Testis (tissue), 5 donors: Measurements from ENCODE around the gene ANO6. TPM values are rescaled to one million over a fixed set of nuclear protein-coding genes. Genes with fewer than 3 reads are reported as not detected.
"Not testable (repeated sequence)": the region's sequence is repeated elsewhere in the genome, so short reads cannot be mapped to it uniquely, and the experiment has no call there.

Experiments
- DNase-seq: peaks from one replicate; pipeline ENCODE4 v3.0.0-alpha.2; 2019
- H3K27ac ChIP-seq, 2 donors: fragments of 200-600 bp; sonication (generic); one replicate each; pipeline ENCODE4 v1.5.1; 2019
- H3K27me3 ChIP-seq: fragments of 200-600 bp; sonication (generic); one replicate; pipeline ENCODE4 v1.5.1; 2019
- H3K36me3 ChIP-seq: fragments of 200-600 bp; sonication (generic); one replicate; pipeline ENCODE4 v1.5.1; 2017; ENCODE audit warnings: low read depth; ENCODE audit errors: missing control alignments
- H3K4me1 ChIP-seq: fragments of 200-600 bp; sonication (generic); one replicate; pipeline ENCODE4 v1.5.1; 2019
- H3K4me3 ChIP-seq, 2 donors: fragments of 200-600 bp; sonication (generic); one replicate each; pipeline ENCODE4 v1.5.1; 2017 to 2019
- H3K9me3 ChIP-seq: fragments of 200-600 bp; sonication (generic); one replicate; pipeline ENCODE4 v1.5.1; 2017
- CTCF ChIP-seq, 3 experiments: fragments of 450-650 bp in 2 of 3; fragments of 200-600 bp in 1 of 3; sonication (generic) in 1 of 3; IDR thresholded peaks; one replicate each; pipeline ENCODE4 v1.5.1; 2016 to 2019; ENCODE audit warnings: antibody characterized with exemption in 3 of 3, mild to moderate bottlenecking in 2 of 3, moderate library complexity in 1 of 3
- POLR2A ChIP-seq: fragments of 450-650 bp; IDR thresholded peaks from one replicate; pipeline ENCODE4 v1.6.1; 2017; ENCODE audit warnings: antibody characterized with exemption, mild to moderate bottlenecking, moderate library complexity
- WGBS, 2 donors: methylation state at CpG; one replicate each; pipeline ENCODE4 v1.1.5; 2018; 5-methylcytosine and 5-hydroxymethylcytosine counted together
- intact Hi-C: fragments of 100-400 bp; cut with DNase I; formaldehyde crosslinking; loops from one replicate; pipeline ENCODE4 v1.15.1; 2023; ENCODE audit warnings: low total_unique reads
- long read RNA-seq, 2 donors: transcript quantifications; one replicate each; lab custom pipeline, GENCODE V29; 2026
- polyA plus RNA-seq: library from polyadenylated mRNA; stranded (reverse); fragments of 350-450 nt; fragmentation: Illumina TruSeq; extraction: RNeasy Lipid Tissue Mini Kit (QIAGEN cat#74804); gene quantifications from one replicate; pipeline ENCODE4 v1.2.3, GENCODE V29; 2014; ENCODE audit warnings: low read depth, low replicate concordance; ENCODE audit not compliant: insufficient read depth
- total RNA-seq, 2 donors: library from RNA; depleted of rRNA; stranded (reverse); fragments of >200 nt; gene quantifications; one replicate each; pipeline ENCODE4 v1.2.3, GENCODE V29; 2016

The ANO6 gene
- total RNA-seq, result 10 to 100 TPM; 58.0 to 75.7 TPM
- 33.1 TPM for polyA plus RNA-seq
- long read RNA-seq, donor 1, full-length matches to known transcripts, result 6 of 11 reads
- long read RNA-seq, donor 1, partial matches to known transcripts, result 5 of 11 reads
- long read RNA-seq, donor 1, other reads (novel, unspliced or antisense), result 0 of 11 reads
- long read RNA-seq, donor 2, full-length matches to known transcripts, result 5 of 5 reads
- long read RNA-seq, donor 2, partial matches to known transcripts, result 0 of 5 reads
- long read RNA-seq, donor 2, other reads (novel, unspliced or antisense), result 0 of 5 reads

- peaks cover 24% of the 10 kb centered on the region for H3K4me1 ChIP-seq
- no peaks in the 10 kb centered on the region for H3K27me3 ChIP-seq
- H3K36me3 ChIP-seq, result no peaks in the 10 kb centered on the region
- peak within 1 kb of the TSS; percentile 95 to 97 for H3K27ac ChIP-seq
- no peaks in the 10 kb centered on the region for H3K9me3 ChIP-seq
- no peak for TF ChIP-seq CTCF (IDR thresholded peaks at IDR 0.05)
- TF ChIP-seq POLR2A, result no peak
- intact Hi-C loops, result no loop called here
- 0% methylated on average over 43 to 62 of the region's 62 CpGs for WGBS, 2 donors
- peak; percentile 95 for DNase-seq
- peak within 1 kb of the TSS; percentile 77 to 96 for H3K4me3 ChIP-seq
These were observed at the start of gene ANO6 for GRCh38 chr12:45215419-45216229. ANO6 (plus strand) TSS chr12:45216095; CDS start chr12:45216322, 227 bp downstream.

- DNase-seq, result no peak
- WGBS, 2 donors, result 94 to 96% methylated on average over 2 of the region's 2 CpGs
- intact Hi-C loops, result no loop called here
- H3K4me1 ChIP-seq, result peaks cover 3% of the 10 kb centered on the region
- no peaks in the 10 kb centered on the region for H3K9me3 ChIP-seq
- no peaks in the 10 kb centered on the region for H3K36me3 ChIP-seq
- H3K4me3 ChIP-seq, result no peak overlapping the region
- H3K27me3 ChIP-seq, result no peaks in the 10 kb centered on the region
- no peak overlapping the region for H3K27ac ChIP-seq
- TF ChIP-seq POLR2A, result no peak
- TF ChIP-seq CTCF (IDR thresholded peaks at IDR 0.05), result no peak
These were observed 46.9 kb upstream of the ANO6 start for GRCh38 chr12:45168976-45169375.

- Histone ChIP-seq H3K36me3 (no peaks in the 10 kb centered on the region), H3K27me3 (no peaks in the 10 kb centered on the region), H3K27ac (no peak overlapping the region), H3K4me3 (no peak overlapping the region), H3K4me1 (no peaks in the 10 kb centered on the region), H3K9me3 (no peaks in the 10 kb centered on the region)
- DNase-seq, result peak; percentile 90
- intact Hi-C loops, result no loop called here
- WGBS, 2 donors, result 61 to 62% methylated on average over 3 of the region's 3 CpGs
- no peak for TF ChIP-seq POLR2A
- TF ChIP-seq CTCF (IDR thresholded peaks at IDR 0.05), result peak; percentile 61 to 82 (median 64)
These were observed 45.3 kb upstream of the ANO6 start for GRCh38 chr12:45170456-45171042.

- H3K27me3 ChIP-seq, H3K27ac ChIP-seq, DNase-seq, H3K4me3 ChIP-seq, H3K9me3 ChIP-seq, intact Hi-C loops, H3K4me1 ChIP-seq, H3K36me3 ChIP-seq: not testable (repeated sequence)
- peak in 1 of 3 experiments; percentile 22 for TF ChIP-seq CTCF (IDR thresholded peaks at IDR 0.05)
- WGBS, 2 donors, result 88 to 89% methylated on average over 10 of the region's 10 CpGs
These were observed 42.6 kb upstream of the ANO6 start for GRCh38 chr12:45173293-45173692.
